GM19023 (cell line): Measurements from ENCODE around the gene PNN.
"Not testable (repeated sequence)": the region's sequence is repeated elsewhere in the genome, so short reads cannot be mapped to it uniquely, and the experiment has no call there.

Source experiments
- ATAC-seq: cut with Tn5 transposase; IDR thresholded peaks from one replicate; pipeline ENCODE4 v1.9.1; 2021; ENCODE audit warnings: mild to moderate bottlenecking, moderate library complexity; ENCODE audit not compliant: unreplicated experiment

PNN gene

GRCh38 chr14:39174560-39175444 lies at the start of gene PNN:
TSS of gene PNN (plus strand) at chr14:39175254. CDS start at chr14:39175280, 26 bp downstream.
- peak; percentile 90 for ATAC-seq

GRCh38 chr14:39137835-39138234 lies 37.2 kb upstream of the PNN start:
- ATAC-seq: not testable (repeated sequence)

- no peak for ATAC-seq
Observed at GRCh38 chr14:39138440-39138839, 36.6 kb upstream of the PNN start.

- ATAC-seq: no peak
Observed at GRCh38 chr14:39140170-39140569, 34.9 kb upstream of the PNN start.

GRCh38 chr14:39141623-39142022 lies 33.4 kb upstream of the PNN start:
- ATAC-seq: not testable (repeated sequence)

GRCh38 chr14:39143226-39143625 lies 31.8 kb upstream of the PNN start:
- ATAC-seq: not testable (repeated sequence)

GRCh38 chr14:39145266-39145966 lies 29.6 kb upstream of the PNN start:
- ATAC-seq: no peak

GRCh38 chr14:39154594-39155189 lies 20.4 kb upstream of the PNN start:
- no peak for ATAC-seq

- no peak for ATAC-seq
Observed at GRCh38 chr14:39157491-39157890, 17.6 kb upstream of the PNN start.

GRCh38 chr14:39158222-39158858 lies 16.7 kb upstream of the PNN start:
- no peak for ATAC-seq

- no peak for ATAC-seq
Observed at GRCh38 chr14:39160494-39160893, 14.6 kb upstream of the PNN start.

GRCh38 chr14:39167797-39168320 lies 7.2 kb upstream of the PNN start:
- ATAC-seq: not testable (repeated sequence)

GRCh38 chr14:39168591-39168990 lies 6.5 kb upstream of the PNN start:
- no peak for ATAC-seq

- ATAC-seq: peak; percentile 1
Observed at GRCh38 chr14:39169541-39169900, 5.5 kb upstream of the PNN start.

- ATAC-seq: no peak
Observed at GRCh38 chr14:39173198-39173597, 1.9 kb upstream of the PNN start.

GRCh38 chr14:39175445-39176262 lies 600 bp downstream of the PNN start:
- peak; percentile 11 for ATAC-seq

- no peak for ATAC-seq
Observed at GRCh38 chr14:39176263-39177167, 1.5 kb downstream of the PNN start.

- no peak for ATAC-seq
Observed at GRCh38 chr14:39177168-39177545, 2.1 kb downstream of the PNN start.

- ATAC-seq: no peak
Observed at GRCh38 chr14:39179042-39179441, 4.0 kb downstream of the PNN start.
